ENCODE results near the gene DOCK2.
"Not testable (repeated sequence)": the region's sequence is repeated elsewhere in the genome, so short reads cannot be mapped to it uniquely, and the experiment has no call there.

DOCK2 gene

DNA sequence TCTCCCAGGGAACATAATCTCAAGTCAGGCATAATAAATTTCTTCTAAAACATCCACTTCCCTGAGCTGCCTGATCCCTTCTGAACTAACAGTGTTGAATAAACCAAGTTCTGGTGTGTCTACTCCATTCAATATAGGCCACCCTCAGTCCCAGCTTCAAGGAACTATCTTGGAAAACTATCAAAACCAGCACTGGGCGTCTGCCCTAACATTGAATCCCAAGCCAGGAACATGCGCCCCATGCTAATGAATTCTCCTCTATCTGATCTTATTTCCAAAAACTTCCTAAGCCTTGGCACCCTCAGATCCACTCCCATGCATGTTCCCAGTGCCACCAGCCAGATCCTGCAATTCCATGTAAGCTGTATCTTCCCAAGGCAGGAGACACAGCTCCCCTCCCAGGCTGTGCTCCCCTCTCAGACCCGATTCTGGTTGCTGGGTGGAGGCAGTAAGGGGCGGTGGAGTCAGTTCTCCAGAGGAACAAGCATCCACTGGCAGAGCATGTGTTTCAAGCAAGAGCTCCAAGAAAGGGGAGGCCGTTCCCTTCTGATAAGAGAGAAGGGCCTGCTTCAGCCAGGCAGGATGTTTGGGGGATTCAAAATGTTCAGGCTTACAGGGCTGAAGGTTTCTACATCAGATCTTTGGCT is 455.5 kb downstream of the DOCK2 start:
- no peaks in the 10 kb centered on the region for H3K27me3 ChIP-seq (ENCODE audit: insufficient read depth, low read length, poor library complexity, severe bottlenecking)

GRCh38 chr5:170094329-170094728 is 457.3 kb downstream of the DOCK2 start:
- H4K20me1 ChIP-seq (ENCODE audit: insufficient read depth, low read length, poor library complexity, severe bottlenecking); H3F3A ChIP-seq (ENCODE audit: low read depth); H3K4me2 ChIP-seq (ENCODE audit: low read depth, low read length, poor library complexity, severe bottlenecking); H3K36me3 ChIP-seq (ENCODE audit: insufficient read depth, low read length); H3K27me3 ChIP-seq (ENCODE audit: insufficient read depth, low read length, poor library complexity, severe bottlenecking); H3K9me3 ChIP-seq (ENCODE audit: insufficient read depth, low read depth, low read length); H3K4me1 ChIP-seq (ENCODE audit: insufficient read depth, low read length, poor library complexity, severe bottlenecking); H3K79me2 ChIP-seq (ENCODE audit: insufficient read depth, low read length); H3K9ac ChIP-seq (ENCODE audit: low read depth, low read length, poor library complexity, severe bottlenecking); H3K9me2 ChIP-seq (replicated peaks; ENCODE audit: low read depth, low read length); H3K4me3 ChIP-seq (ENCODE audit: low read length, poor library complexity, severe bottlenecking); H2AFZ ChIP-seq (ENCODE audit: low read length): not testable (repeated sequence)

More for the DNA sequence above, 455.5 kb downstream of the DOCK2 start:
- Histone ChIP-seq H3K9me3 (ENCODE audit: insufficient read depth, low read depth, low read length) (no peaks in the 10 kb centered on the region), H3K4me3 (ENCODE audit: low read length, poor library complexity, severe bottlenecking) (no peak overlapping the region), H3K36me3 (ENCODE audit: insufficient read depth, low read length) (no peaks in the 10 kb centered on the region), H2AFZ (ENCODE audit: low read length) (no peak overlapping the region), H3K9ac (ENCODE audit: low read depth, low read length, poor library complexity, severe bottlenecking) (no peak overlapping the region), H3F3A (ENCODE audit: low read depth) (no peaks in the 10 kb centered on the region), H4K20me1 (ENCODE audit: insufficient read depth, low read length, poor library complexity, severe bottlenecking) (no peaks in the 10 kb centered on the region), H3K4me1 (ENCODE audit: insufficient read depth, low read length, poor library complexity, severe bottlenecking) (no peaks in the 10 kb centered on the region), H3K9me2 (replicated peaks; ENCODE audit: low read depth, low read length) (no peaks in the 10 kb centered on the region), H3K4me2 (ENCODE audit: low read depth, low read length, poor library complexity, severe bottlenecking) (no peak overlapping the region), H3K79me2 (ENCODE audit: insufficient read depth, low read length) (no peaks in the 10 kb centered on the region)
- TF ChIP-seq, protein P1, sequence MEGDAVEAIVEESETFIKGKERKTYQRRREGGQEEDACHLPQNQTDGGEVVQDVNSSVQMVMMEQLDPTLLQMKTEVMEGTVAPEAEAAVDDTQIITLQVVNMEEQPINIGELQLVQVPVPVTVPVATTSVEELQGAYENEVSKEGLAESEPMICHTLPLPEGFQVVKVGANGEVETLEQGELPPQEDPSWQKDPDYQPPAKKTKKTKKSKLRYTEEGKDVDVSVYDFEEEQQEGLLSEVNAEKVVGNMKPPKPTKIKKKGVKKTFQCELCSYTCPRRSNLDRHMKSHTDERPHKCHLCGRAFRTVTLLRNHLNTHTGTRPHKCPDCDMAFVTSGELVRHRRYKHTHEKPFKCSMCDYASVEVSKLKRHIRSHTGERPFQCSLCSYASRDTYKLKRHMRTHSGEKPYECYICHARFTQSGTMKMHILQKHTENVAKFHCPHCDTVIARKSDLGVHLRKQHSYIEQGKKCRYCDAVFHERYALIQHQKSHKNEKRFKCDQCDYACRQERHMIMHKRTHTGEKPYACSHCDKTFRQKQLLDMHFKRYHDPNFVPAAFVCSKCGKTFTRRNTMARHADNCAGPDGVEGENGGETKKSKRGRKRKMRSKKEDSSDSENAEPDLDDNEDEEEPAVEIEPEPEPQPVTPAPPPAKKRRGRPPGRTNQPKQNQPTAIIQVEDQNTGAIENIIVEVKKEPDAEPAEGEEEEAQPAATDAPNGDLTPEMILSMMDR (conservative IDR thresholded peaks at IDR 0.05; ENCODE audit: low read length), result no peak
- TF ChIP-seq EZH2phosphoT487 (IDR thresholded peaks at IDR 0.05; ENCODE audit: borderline replicate concordance), result no peak

DNA sequence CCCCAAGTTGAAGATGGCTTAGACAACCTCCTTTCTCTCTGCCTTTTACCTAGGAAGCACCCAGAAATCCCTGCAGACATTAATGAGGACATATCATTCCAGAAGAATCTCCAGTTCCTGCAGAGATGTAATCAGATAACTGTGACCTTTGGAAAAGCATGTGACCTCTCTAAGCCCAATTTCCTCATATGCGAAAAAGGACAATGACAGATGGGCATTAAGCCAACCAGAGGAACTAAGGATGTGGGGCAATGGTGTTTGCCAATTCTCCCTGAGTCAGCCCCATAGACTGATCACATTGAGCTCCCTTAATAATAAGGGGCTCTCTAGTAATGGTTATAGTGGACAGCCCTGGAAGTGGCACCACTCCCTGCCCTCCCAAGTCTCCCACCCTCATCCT is 458.6 kb downstream of the DOCK2 start:
- no peak overlapping the region for H3K4me3 ChIP-seq (ENCODE audit: low read length, poor library complexity, severe bottlenecking)
- no peak overlapping the region for H3K9ac ChIP-seq (ENCODE audit: low read depth, low read length, poor library complexity, severe bottlenecking)
- no peaks in the 10 kb centered on the region for H3K9me2 ChIP-seq (replicated peaks; ENCODE audit: low read depth, low read length)
- H4K20me1 ChIP-seq (ENCODE audit: insufficient read depth, low read length, poor library complexity, severe bottlenecking), result no peaks in the 10 kb centered on the region
- H3K79me2 ChIP-seq (ENCODE audit: insufficient read depth, low read length), result no peaks in the 10 kb centered on the region
- no peaks in the 10 kb centered on the region for H3K4me1 ChIP-seq (ENCODE audit: insufficient read depth, low read length, poor library complexity, severe bottlenecking)
- no peak overlapping the region for H3K4me2 ChIP-seq (ENCODE audit: low read depth, low read length, poor library complexity, severe bottlenecking)
- no peaks in the 10 kb centered on the region for H3K36me3 ChIP-seq (ENCODE audit: insufficient read depth, low read length)
- H3K9me3 ChIP-seq (ENCODE audit: insufficient read depth, low read depth, low read length), result no peaks in the 10 kb centered on the region
- no peak overlapping the region for H2AFZ ChIP-seq (ENCODE audit: low read length)
- H3K27me3 ChIP-seq (ENCODE audit: insufficient read depth, low read length, poor library complexity, severe bottlenecking), result no peaks in the 10 kb centered on the region
- TF ChIP-seq, protein P1 (conservative IDR thresholded peaks at IDR 0.05; ENCODE audit: low read length), result no peak
- no peak for TF ChIP-seq EZH2phosphoT487 (IDR thresholded peaks at IDR 0.05; ENCODE audit: borderline replicate concordance)
- no peaks in the 10 kb centered on the region for H3F3A ChIP-seq (ENCODE audit: low read depth)

GRCh38 chr5:170097934-170098333 is 460.9 kb downstream of the DOCK2 start:
- TF ChIP-seq EZH2phosphoT487 (IDR thresholded peaks at IDR 0.05; ENCODE audit: borderline replicate concordance), result no peak
- TF ChIP-seq, protein P1 (conservative IDR thresholded peaks at IDR 0.05; ENCODE audit: low read length), result no peak
- H3K9ac ChIP-seq (ENCODE audit: low read depth, low read length, poor library complexity, severe bottlenecking), result no peak overlapping the region
- no peaks in the 10 kb centered on the region for H3K9me2 ChIP-seq (replicated peaks; ENCODE audit: low read depth, low read length)
- H3K4me2 ChIP-seq (ENCODE audit: low read depth, low read length, poor library complexity, severe bottlenecking), result no peak overlapping the region
- H3K4me1 ChIP-seq (ENCODE audit: insufficient read depth, low read length, poor library complexity, severe bottlenecking), result no peaks in the 10 kb centered on the region
- H2AFZ ChIP-seq (ENCODE audit: low read length), result no peak overlapping the region
- no peak overlapping the region for H3K4me3 ChIP-seq (ENCODE audit: low read length, poor library complexity, severe bottlenecking)
- no peaks in the 10 kb centered on the region for H3F3A ChIP-seq (ENCODE audit: low read depth)
- H3K9me3 ChIP-seq (ENCODE audit: insufficient read depth, low read depth, low read length), result no peaks in the 10 kb centered on the region
- H3K79me2 ChIP-seq (ENCODE audit: insufficient read depth, low read length), result no peaks in the 10 kb centered on the region
- no peaks in the 10 kb centered on the region for H3K36me3 ChIP-seq (ENCODE audit: insufficient read depth, low read length)
- no peaks in the 10 kb centered on the region for H4K20me1 ChIP-seq (ENCODE audit: insufficient read depth, low read length, poor library complexity, severe bottlenecking)
- H3K27me3 ChIP-seq (ENCODE audit: insufficient read depth, low read length, poor library complexity, severe bottlenecking), result no peaks in the 10 kb centered on the region

Measured in Loucy (cell line).